HS-27A (cell line): ENCODE measurements around the gene ZIC1.

Source experiments
- DNase-seq: peaks from one replicate; pipeline ENCODE4 v3.0.0-alpha.2; 2012; ENCODE audit warnings: low read depth, missing footprints

Gene ZIC1

GRCh38 chr3:147409143-147410115 is at the start of gene ZIC1:
ZIC1 (plus strand) TSS chr3:147409365; CDS start chr3:147410113, 748 bp downstream.
- DNase-seq, result no peak

DNA sequence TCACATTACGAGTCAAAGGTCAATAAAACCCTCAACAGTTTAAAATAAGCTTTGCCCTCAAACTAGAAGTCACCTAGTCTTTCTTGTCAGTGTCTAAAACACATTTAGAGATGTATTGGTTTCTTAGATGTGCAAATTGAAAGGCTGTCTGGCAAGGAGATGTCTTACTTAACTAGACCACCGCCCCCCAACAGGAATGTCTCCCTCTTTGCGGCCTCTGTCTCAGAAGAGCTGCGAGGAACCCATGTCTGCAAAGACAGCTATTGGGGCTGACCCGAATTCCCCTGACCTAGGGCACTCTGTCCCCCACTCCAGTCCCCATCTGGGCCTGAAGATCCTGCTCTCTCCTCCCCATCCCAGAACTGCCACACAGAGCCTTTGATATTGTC is 49.1 kb upstream of the ZIC1 start:
- DNase-seq, result no peak

DNA sequence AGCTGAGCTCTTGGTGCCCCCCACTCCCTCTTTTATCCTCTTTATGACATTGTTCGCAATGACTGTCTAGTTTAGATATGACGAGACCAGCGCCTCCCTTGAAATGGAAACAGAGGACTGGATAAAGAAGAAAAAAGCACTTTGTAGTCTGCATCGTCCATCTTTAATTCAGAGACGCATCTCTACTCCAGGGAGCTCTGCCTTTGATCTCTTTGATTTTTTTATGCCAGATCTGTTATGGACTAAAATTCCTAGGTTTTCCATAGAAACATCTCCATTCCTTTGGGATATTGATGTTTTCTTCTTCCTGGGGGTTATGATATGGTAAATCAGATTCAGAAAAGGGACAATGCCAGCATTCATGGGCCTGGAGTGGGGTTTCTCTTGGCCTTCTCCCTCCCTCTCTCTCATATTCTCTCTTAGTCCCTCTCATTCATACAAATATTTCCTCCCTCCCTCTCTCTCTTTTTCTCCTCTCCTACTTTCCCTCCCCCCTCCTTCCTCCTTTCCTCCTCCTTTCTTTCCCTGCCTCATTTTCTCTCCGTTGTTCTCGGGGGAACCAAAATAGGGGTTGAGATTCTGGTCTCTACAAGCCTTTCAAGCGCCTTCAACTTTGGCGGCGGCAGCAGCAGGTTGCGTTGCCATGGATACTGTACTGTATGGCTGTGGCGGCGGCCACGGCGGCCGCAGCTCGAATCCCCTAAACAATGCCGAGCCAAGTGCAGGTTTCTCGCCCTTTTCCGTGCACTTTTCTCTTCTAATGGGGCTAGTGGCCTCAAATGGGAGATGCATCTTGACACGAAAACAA is 48.3 kb upstream of the ZIC1 start:
- no peak for DNase-seq

- no peak for DNase-seq
Measured at GRCh38 chr3:147361454-147362420, 47.4 kb upstream of the ZIC1 start.

DNA sequence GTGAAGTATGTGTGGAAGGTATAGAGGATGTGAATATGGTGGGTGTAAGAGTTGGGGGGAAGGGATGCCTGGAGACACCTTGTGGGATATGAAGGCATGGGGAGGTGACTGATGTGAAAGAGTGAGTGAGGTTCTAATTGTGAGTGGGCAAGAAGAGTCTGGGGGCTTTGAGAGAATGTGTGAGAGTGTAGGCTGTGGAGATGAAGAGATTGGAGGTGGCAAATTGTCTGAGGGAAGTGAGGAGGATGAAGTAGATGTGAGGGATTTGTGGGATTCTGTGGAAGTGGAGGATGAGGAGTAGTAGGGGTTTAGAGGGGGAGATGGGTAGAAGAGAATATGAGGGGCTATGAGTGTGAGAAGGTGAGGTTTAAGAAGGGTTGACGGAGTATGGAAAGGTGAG is 44.4 kb upstream of the ZIC1 start:
- no peak for DNase-seq

GRCh38 chr3:147365196-147366115 is 43.7 kb upstream of the ZIC1 start:
- no peak for DNase-seq

DNA sequence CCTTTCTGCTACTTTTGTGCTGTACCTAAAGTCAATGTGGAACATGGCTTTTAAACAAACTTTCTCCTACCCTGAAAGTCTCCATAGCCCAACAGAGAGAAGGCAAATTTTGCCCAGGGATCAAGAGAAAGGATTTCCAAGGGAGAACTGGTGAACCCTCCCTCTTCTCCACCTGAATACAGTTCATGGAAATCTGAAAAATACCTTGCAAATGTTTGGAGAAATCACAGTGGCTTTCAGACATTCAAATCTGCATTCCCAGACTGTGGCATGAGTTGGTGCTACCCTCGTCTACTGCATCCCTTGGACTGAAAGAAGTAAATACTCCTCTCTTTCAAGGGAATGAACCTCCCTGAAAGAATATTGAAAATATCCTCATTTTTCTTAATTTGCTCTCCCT is 41.5 kb upstream of the ZIC1 start:
- no peak for DNase-seq

GRCh38 chr3:147368151-147368550 is 41.0 kb upstream of the ZIC1 start:
- no peak for DNase-seq

DNA sequence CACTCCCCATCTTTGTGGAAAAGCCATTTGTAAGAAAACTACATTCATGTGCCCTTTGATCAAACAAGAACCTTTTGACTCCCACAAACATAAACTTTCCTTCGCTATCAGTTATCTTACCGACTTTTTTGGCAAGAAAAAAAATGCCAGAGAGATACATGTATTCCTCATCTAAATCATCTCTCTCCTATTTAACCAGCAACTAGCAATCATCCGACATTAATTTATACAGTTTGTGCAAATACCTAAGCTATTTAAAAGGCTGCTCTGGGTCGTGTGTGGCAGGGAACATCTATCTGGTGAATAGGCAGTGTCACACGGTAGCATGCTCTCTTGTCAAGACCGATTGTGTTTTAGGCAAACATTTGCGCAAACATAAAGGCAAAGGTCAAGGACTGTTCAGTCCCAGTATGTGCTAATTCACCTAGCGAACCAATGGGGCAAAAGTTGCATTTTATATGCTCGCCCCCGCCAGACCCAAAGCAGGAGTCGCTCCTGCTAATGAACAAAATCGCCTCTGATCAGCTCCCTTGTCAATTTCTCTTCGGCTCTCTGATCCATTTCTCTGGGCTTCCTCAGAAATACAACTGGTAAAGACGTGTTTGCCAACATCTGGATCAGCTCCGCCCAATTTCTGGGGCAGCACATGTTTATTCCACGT is 40.5 kb upstream of the ZIC1 start:
- DNase-seq, result no peak

DNA sequence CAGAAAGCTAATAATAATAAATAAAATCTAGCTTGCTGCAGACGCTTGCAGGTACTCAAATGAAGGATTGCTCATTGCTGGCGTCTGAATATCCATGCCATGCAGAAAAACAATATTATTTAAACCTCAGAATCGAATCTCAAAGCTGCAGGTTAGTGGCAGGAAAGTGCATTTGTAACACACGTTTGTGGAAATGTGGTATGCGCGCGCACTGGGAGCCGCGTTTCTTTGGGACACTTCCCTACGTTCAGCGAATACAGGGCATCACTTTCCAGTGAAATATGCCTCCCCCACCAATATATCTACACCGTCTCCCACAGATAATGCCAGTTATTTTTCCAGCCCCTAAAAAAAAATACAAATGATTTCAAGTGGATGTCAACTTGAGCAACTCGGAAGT is 39.9 kb upstream of the ZIC1 start:
- DNase-seq, result no peak

GRCh38 chr3:147369661-147370123 is 39.5 kb upstream of the ZIC1 start:
- no peak for DNase-seq

GRCh38 chr3:147370349-147370748 is 38.8 kb upstream of the ZIC1 start:
- no peak for DNase-seq

GRCh38 chr3:147371140-147371539 is 38.0 kb upstream of the ZIC1 start:
- no peak for DNase-seq

GRCh38 chr3:147371771-147372340 is 37.3 kb upstream of the ZIC1 start:
- no peak for DNase-seq

- no peak for DNase-seq
Measured at GRCh38 chr3:147372525-147373027, 36.6 kb upstream of the ZIC1 start.

DNA sequence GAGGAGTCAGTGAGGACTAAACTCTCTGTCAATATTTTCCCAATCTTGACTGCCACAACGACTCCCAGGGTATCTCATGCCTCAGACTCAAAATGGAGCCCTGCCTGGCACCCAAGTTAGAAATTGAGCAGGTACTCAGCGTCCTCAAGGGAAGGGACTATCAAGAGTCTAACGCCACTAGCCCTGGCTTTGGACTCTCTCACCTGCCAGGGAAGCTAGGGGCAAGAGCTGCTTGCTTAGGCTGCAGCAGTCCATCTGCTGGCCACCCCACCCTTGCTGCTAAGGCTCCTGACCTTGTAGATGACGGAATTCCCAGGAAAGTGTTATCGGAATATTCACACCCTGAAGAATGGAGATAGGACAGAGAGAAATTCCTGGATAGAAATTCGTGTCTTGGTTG is 35.9 kb upstream of the ZIC1 start:
- DNase-seq, result no peak

DNA sequence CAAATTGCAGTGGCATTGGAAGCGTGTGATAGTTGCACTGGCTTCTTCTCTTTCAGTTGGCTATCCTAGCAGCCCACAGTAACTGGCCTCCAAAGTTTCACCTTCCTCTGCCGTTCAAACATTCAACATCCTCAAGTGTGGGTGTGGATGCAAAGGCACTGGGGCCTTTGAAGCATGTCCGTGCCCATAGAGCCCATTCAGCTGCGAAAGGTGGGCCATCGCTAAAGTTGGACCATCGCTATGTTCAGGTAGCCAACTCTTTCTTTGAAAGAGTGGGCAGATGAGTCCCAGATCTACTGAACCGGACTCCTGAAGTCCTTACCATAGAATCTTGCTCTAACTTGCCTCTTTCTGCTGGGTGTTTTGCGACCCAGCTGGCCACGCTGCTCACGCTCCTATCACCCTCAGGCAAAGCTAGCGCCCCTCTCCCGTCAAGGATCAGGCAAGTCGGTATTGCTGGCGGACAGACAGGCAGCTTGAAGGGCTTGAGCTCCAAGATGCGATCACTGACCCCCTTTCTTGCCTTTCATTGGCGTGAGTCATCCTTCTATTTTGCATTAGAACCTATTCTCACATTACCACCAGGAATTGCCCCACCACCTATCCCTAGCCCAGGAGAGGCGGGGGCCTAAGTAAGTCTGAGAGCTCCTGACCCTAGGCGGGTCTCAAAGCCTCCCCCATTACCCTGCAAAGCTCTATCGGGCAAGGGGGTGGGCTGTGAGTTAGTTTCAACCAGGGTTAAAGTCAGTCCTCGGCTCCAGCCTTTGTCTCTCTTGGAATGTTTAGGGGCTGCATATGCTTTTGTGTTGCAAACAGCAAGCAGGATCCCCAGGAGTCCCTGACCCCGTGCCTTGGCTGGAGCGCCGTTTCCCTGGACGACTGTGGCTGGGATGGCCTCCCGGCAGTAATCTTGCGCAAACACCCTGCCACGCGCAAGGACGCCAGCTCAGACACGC is 31.5 kb upstream of the ZIC1 start:
- no peak for DNase-seq

DNA sequence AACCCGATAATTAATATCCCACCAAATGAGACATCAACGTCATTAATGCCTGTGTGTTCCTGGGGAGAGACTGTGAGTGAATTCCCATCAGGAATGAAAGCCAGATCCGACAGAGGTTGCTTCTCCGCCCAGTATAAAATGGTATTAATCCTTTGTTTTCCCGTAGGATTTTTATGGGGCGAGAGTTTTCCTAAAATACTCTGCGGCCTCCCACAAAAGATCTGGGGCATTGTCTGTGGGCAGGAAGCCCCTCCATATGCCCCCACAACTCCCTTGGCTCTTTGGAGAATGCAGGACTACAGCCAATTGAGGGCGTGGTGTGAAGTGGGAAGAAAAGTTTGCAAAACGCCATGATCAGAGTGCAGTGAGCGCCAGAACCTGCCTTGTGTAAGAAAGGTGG is 29.5 kb upstream of the ZIC1 start:
- no peak for DNase-seq
